GM12878 (cell line): ENCODE data around the gene BBLN. TPM values are rescaled to one million over a fixed set of nuclear protein-coding genes. Genes with fewer than 3 reads are reported as not detected.

Experiments
- ATAC-seq: fragments of 200-7000 bp; cut with Tn5 transposase; 3 replicates; pipeline ENCODE4 v1.9.1; 2020; ENCODE audit warnings: mild to moderate bottlenecking, moderate library complexity
- BruUV-seq: library from RNA; stranded (reverse); fragments of 400-500 nt; replicated peaks from 2 replicates; lab custom pipeline; 2021; lab: Mats Ljungman, UMichigan
- CTCF ChIA-PET: fragments of 300-600 bp; sonication (Branson Sonifier 250); formaldehyde crosslinking; extraction: SDS; loops from one replicate; lab custom pipeline; 2021; ENCODE audit warnings: inconsistent platforms; lab: Yijun Ruan, JAX
- POLR2A ChIA-PET: fragments of 350-600 bp; formaldehyde crosslinking; extraction: SDS; loops from one replicate; lab custom pipeline; 2021; ENCODE audit warnings: inconsistent platforms; lab: Charles Lee
- RAD21 ChIA-PET: fragments of 300-600 bp; sonication (Branson Sonifier 250); formaldehyde crosslinking; loops from one replicate; lab custom pipeline; 2023; ENCODE audit warnings: antibody characterized with exemption; ENCODE audit not compliant: unreplicated experiment; lab: Charles Lee
- SMC1A ChIA-PET: fragments of 300-600 bp; sonication (Branson Sonifier 250); formaldehyde crosslinking; loops from one replicate; lab custom pipeline; 2023; ENCODE audit not compliant: unreplicated experiment, uncharacterized antibody; lab: Charles Lee
- DNase-seq: peaks from one replicate; pipeline ENCODE4 v3.0.0-alpha.2; 2011; ENCODE audit warnings: low read depth, low spot score
- FAIRE-seq: peaks from 3 replicates; lab custom pipeline; 2011; peaks lifted over from hg19 to GRCh38; lab: Jason Lieb, UNC
- H2AFZ ChIP-seq: 2 replicates; pipeline ENCODE4 v1.6.0; 2011; ENCODE audit warnings: low read depth, low read length, control low read depth; ENCODE audit not compliant: control insufficient read depth
- H3K27ac ChIP-seq: 2 replicates; pipeline ENCODE4 v1.5.1; 2011; ENCODE audit warnings: control low read depth; ENCODE audit not compliant: control insufficient read depth, insufficient read depth
- H3K27me3 ChIP-seq, 2 experiments: replicated peaks in 1 of 2; 2 replicates each; pipeline versions ENCODE4 v1.6.0 to v1.6.1; 2011; ENCODE audit warnings: low read length in 1 of 2; ENCODE audit not compliant: control insufficient read depth in 2 of 2, insufficient read depth in 2 of 2
- H3K36me3 ChIP-seq, 2 experiments: 2 replicates each; pipeline ENCODE4 v1.5.1; 2011; ENCODE audit warnings: low read length in 1 of 2; ENCODE audit not compliant: control insufficient read depth in 2 of 2, insufficient read depth in 2 of 2
- H3K4me1 ChIP-seq: 2 replicates; pipeline ENCODE4 v1.6.1; 2011; ENCODE audit warnings: mild to moderate bottlenecking, low read length, moderate library complexity, mixed read lengths; ENCODE audit not compliant: control insufficient read depth, insufficient read depth
- H3K4me2 ChIP-seq: 2 replicates; pipeline ENCODE4 v1.6.0; 2011; ENCODE audit warnings: control low read depth; ENCODE audit not compliant: control insufficient read depth, insufficient read depth
- H3K4me3 ChIP-seq: fragments of 200-600 bp; sonication (generic); 2 replicates; pipeline ENCODE4 v1.5.1; 2016
- H3K79me2 ChIP-seq: 2 replicates; pipeline ENCODE4 v1.6.0; 2011; ENCODE audit warnings: low read length; ENCODE audit not compliant: control insufficient read depth, insufficient read depth
- H3K9ac ChIP-seq: 2 replicates; pipeline ENCODE4 v1.8.0; 2011; ENCODE audit warnings: low read length, control low read depth, mixed read lengths; ENCODE audit not compliant: control insufficient read depth, insufficient read depth
- H3K9me3 ChIP-seq: replicated peaks from 3 replicates; pipeline ENCODE4 v1.5.1; 2011; ENCODE audit warnings: mild to moderate bottlenecking, low read length; ENCODE audit not compliant: control insufficient read depth, insufficient read depth
- H4K20me1 ChIP-seq: 2 replicates; pipeline ENCODE4 v1.6.0; 2011; ENCODE audit not compliant: control insufficient read depth, insufficient read depth
- JUND ChIP-seq: IDR thresholded peaks from 2 replicates; pipeline ENCODE4 v1.6.1; 2012; ENCODE audit warnings: low read depth, mild to moderate bottlenecking, low read length, improper control_type of control experiment, moderate library complexity
- NFXL1 ChIP-seq: fragments of 450-650 bp; IDR thresholded peaks from 2 replicates; pipeline ENCODE4 v1.6.1; 2017; ENCODE audit warnings: antibody characterized with exemption, mild to moderate bottlenecking, borderline replicate concordance
- POLR2A ChIP-seq: IDR thresholded peaks from 2 replicates; pipeline ENCODE4 v1.6.1; 2011; ENCODE audit warnings: low read depth, mild to moderate bottlenecking, low read length
- RB1 ChIP-seq: fragments of 450-650 bp; formaldehyde crosslinking; IDR thresholded peaks from 2 replicates; pipeline ENCODE4 v1.6.1; 2017; ENCODE audit warnings: mild to moderate bottlenecking, borderline replicate concordance
- REST ChIP-seq: IDR thresholded peaks from 2 replicates; pipeline ENCODE4 v1.6.1; 2012; ENCODE audit warnings: mild to moderate bottlenecking, low read depth, low read length
- SMAD1 ChIP-seq: fragments of 450-650 bp; IDR thresholded peaks from 2 replicates; pipeline ENCODE4 v1.6.1; 2018; ENCODE audit warnings: mild to moderate bottlenecking, low read depth; ENCODE audit not compliant: partially characterized antibody
- SMAD5 ChIP-seq: IDR thresholded peaks from 2 replicates; pipeline ENCODE4 v1.6.1; 2016; ENCODE audit warnings: antibody characterized with exemption, low read depth
- WGBS: methylation state at CpG from one replicate; pipeline ENCODE4 v1.1.6; 2016; ENCODE audit warnings: low lambda C conversion rate; ENCODE audit not compliant: insufficient replicate concordance, insufficient coverage; ENCODE audit errors: missing lambda C conversion rate; 5-methylcytosine and 5-hydroxymethylcytosine counted together
- in situ Hi-C: fragments of 300-500 bp; cut with MboI; formaldehyde crosslinking; loops from 9 replicates; pipeline ENCODE4 v1.14.3; 2018; ENCODE audit warnings: mixed read lengths
- intact Hi-C: fragments of 100-400 bp; cut with micrococcal nuclease; formaldehyde crosslinking; loops from one replicate; pipeline ENCODE4 v1.14.2; 2022; ENCODE audit not compliant: unreplicated experiment
- polyA plus RNA-seq, 11 experiments: library from polyadenylated mRNA; depleted of rRNA in 4 of 11; unstranded in 6 of 11; stranded (reverse) in 5 of 11; fragments of >200 nt; fragmentation: Nextera tagmentation in 4 of 11; fragmentation: Illumina TruSeq in 1 of 11; extraction: Ambion mirVana in 4 of 11; extraction: Trizol in 1 of 11; gene quantifications; 1 replicate in 1 of 11; 2 replicates in 10 of 11; pipeline versions ENCODE4 v1.2.1 to v1.2.3, GENCODE V29; 2011 to 2016; ENCODE audit warnings: inconsistent platforms in 2 of 11, missing spikeins in 2 of 11, low read depth in 1 of 11
- total RNA-seq, 4 experiments: library from RNA; depleted of rRNA in 3 of 4; stranded (reverse); fragments of >200 nt in 3 of 4; fragmentation: Illumina TruSeq in 1 of 4; extraction: Trizol in 1 of 4; gene quantifications; 2 replicates each; pipeline versions ENCODE4 v1.2.1 to v1.2.3, GENCODE V29; 2013 to 2021
- TF ChIP-seq, protein P1 (sequence below): fragments of 450-650 bp; IDR thresholded peaks from 2 replicates; pipeline ENCODE4 v1.6.1; 2017; ENCODE audit warnings: borderline replicate concordance
- TF ChIP-seq, protein P2 (sequence below): fragments of 450-650 bp; IDR thresholded peaks from 2 replicates; pipeline ENCODE4 v1.6.1; 2017; ENCODE audit warnings: low read depth, mild to moderate bottlenecking, moderate library complexity
- TF ChIP-seq, protein P3 (sequence below): IDR thresholded peaks from 2 replicates; pipeline ENCODE4 v1.6.1; 2011; ENCODE audit warnings: borderline replicate concordance, low read depth, mild to moderate bottlenecking, moderate library complexity, low read length; ENCODE audit not compliant: insufficient read depth, poor library complexity, severe bottlenecking

BBLN gene
- total and polyA plus RNA-seq, 10 of the 15 experiments (the other 5 are each of a cell fraction or from before 2014, with no cell fraction given), result 3.8 to 194 (median 66.2) TPM

DNA sequence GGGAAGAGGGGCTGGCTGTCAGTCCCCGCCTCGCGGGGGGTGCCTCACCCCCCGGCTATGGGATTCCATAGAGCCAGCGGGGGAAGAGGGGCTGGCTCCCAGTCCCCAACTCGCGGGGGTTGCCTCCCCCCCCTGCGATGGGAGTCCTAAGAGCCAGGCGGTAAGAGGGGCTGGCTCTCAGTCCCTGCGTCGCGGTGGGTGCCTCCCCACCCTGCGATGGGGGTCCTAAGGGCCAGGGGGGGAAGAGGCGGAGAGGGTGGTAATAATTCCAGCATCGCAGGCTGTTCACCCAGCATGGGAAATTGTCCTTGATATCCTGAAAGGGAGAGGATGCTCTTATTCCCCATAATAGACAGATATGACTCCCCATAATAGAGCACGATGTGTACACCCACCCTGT, 20.4 kb upstream of the BBLN start:
- no peaks in the 10 kb centered on the region for H3K79me2 ChIP-seq
- BruUV-seq, result no TSS peak
- H4K20me1 ChIP-seq, result no peaks in the 10 kb centered on the region
- H3K27me3 ChIP-seq, result peaks cover 0 to 2% of the 10 kb centered on the region in 2 experiments; a peak in 2 of 4 replicates
- H3K27ac ChIP-seq, result no peak overlapping the region
- no peaks in the 10 kb centered on the region for H3K4me1 ChIP-seq
- H3K4me3 ChIP-seq, result no peak overlapping the region
- FAIRE-seq, result no peak
- intact Hi-C loops (no loop called here), in situ Hi-C loops (no loop called here)
- 69% methylated on average over 3 of the region's 16 CpGs for WGBS
- ChIA-PET POLR2A (no interaction called here), RAD21 (no interaction called here), CTCF (no interaction called here), SMC1A (no interaction called here)
- no peaks in the 10 kb centered on the region for H3K9me3 ChIP-seq
- H2AFZ ChIP-seq, result no peak overlapping the region
- no peak overlapping the region for H3K4me2 ChIP-seq
- no peak for DNase-seq
- ATAC-seq, result no peak
- TF ChIP-seq NFXL1 (no peak), JUND (no peak), SMAD1 (no peak)
- TF ChIP-seq, protein P1, sequence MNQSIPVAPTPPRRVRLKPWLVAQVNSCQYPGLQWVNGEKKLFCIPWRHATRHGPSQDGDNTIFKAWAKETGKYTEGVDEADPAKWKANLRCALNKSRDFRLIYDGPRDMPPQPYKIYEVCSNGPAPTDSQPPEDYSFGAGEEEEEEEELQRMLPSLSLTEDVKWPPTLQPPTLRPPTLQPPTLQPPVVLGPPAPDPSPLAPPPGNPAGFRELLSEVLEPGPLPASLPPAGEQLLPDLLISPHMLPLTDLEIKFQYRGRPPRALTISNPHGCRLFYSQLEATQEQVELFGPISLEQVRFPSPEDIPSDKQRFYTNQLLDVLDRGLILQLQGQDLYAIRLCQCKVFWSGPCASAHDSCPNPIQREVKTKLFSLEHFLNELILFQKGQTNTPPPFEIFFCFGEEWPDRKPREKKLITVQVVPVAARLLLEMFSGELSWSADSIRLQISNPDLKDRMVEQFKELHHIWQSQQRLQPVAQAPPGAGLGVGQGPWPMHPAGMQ, result no peak
- H3K36me3 ChIP-seq, result no peaks in the 10 kb centered on the region
- H3K9ac ChIP-seq, result no peak overlapping the region

- H3K79me2 ChIP-seq, result no peaks in the 10 kb centered on the region
- ChIA-PET POLR2A (no interaction called here), SMC1A (interaction anchor here (0.7 kb wide), 1 partner anchor 130 kb away, joined by 3 read pairs; no protein-coding TSS in a partner anchor), CTCF (interaction anchor here (1.3 to 1.4 kb wide), 2 partner anchors 13 to 24 kb away, joined by 4 to 5 read pairs; no protein-coding TSS in a partner anchor), RAD21 (no interaction called here)
- no peaks in the 10 kb centered on the region for H4K20me1 ChIP-seq
- H3K9me3 ChIP-seq, result no peaks in the 10 kb centered on the region
- FAIRE-seq (no peak), ATAC-seq (no peak), DNase-seq (no peak)
- no TSS peak for BruUV-seq
- intact Hi-C loops, result no loop called here
- H3K27ac ChIP-seq, result no peak overlapping the region
- no peak overlapping the region for H3K4me3 ChIP-seq
- H3K36me3 ChIP-seq, result no peaks in the 10 kb centered on the region
- H3K27me3 ChIP-seq, result no peaks in the 10 kb centered on the region; a peak in 1 of 4 replicates
- H3K4me2 ChIP-seq, result no peak overlapping the region
- no peak overlapping the region for H3K9ac ChIP-seq
- in situ Hi-C loops, result no loop called here
- no peak overlapping the region for H2AFZ ChIP-seq
- 50% methylated on average over 3 of the region's 3 CpGs for WGBS
- no peaks in the 10 kb centered on the region for H3K4me1 ChIP-seq
- TF ChIP-seq SMAD5, result no peak
- no peak for TF ChIP-seq REST
- TF ChIP-seq, protein P2, sequence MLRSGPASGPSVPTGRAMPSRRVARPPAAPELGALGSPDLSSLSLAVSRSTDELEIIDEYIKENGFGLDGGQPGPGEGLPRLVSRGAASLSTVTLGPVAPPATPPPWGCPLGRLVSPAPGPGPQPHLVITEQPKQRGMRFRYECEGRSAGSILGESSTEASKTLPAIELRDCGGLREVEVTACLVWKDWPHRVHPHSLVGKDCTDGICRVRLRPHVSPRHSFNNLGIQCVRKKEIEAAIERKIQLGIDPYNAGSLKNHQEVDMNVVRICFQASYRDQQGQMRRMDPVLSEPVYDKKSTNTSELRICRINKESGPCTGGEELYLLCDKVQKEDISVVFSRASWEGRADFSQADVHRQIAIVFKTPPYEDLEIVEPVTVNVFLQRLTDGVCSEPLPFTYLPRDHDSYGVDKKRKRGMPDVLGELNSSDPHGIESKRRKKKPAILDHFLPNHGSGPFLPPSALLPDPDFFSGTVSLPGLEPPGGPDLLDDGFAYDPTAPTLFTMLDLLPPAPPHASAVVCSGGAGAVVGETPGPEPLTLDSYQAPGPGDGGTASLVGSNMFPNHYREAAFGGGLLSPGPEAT, result no peak
- TF ChIP-seq POLR2A, result no peak
- no peak for TF ChIP-seq RB1
- TF ChIP-seq, protein P3, sequence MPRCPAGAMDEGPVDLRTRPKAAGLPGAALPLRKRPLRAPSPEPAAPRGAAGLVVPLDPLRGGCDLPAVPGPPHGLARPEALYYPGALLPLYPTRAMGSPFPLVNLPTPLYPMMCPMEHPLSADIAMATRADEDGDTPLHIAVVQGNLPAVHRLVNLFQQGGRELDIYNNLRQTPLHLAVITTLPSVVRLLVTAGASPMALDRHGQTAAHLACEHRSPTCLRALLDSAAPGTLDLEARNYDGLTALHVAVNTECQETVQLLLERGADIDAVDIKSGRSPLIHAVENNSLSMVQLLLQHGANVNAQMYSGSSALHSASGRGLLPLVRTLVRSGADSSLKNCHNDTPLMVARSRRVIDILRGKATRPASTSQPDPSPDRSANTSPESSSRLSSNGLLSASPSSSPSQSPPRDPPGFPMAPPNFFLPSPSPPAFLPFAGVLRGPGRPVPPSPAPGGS, result no peak
Observed at GRCh38 chr9:128141604-128142003, 18.5 kb upstream of the BBLN start.
